ENCODE data around the gene CLCN6. TPM values are rescaled to one million over a fixed set of nuclear protein-coding genes. Genes with fewer than 3 reads are reported as not detected.

CLCN6 gene
- total RNA-seq, 1 experiment from 2014 or later, result 30.4 TPM

- Histone ChIP-seq H3K4me1 (peaks cover 21% of the 10 kb centered on the region), H3K9me3 (no peaks in the 10 kb centered on the region), H3K36me3 (ENCODE audit: control insufficient read depth, insufficient read depth, low read length) (peaks cover 2% of the 10 kb centered on the region; the same call in 1 of the 2 replicates), H3K4me3 (ENCODE audit: low read depth, low read length) (peak overlapping the region; percentile 93), H3K27me3 (replicated peaks; ENCODE audit: control insufficient read depth, insufficient read depth, low read length) (no peaks in the 10 kb centered on the region)
- no peaks in the 10 kb centered on the region for H3K27me3 Mint-ChIP-seq (ENCODE audit: insufficient read depth, unreplicated experiment)
- H3K4me1 Mint-ChIP-seq (ENCODE audit: low read depth, unreplicated experiment), result no peaks in the 10 kb centered on the region
- BruUV-seq (replicated peaks), result TSS peak; percentile 48
- H3K36me3 Mint-ChIP-seq (ENCODE audit: insufficient read depth, unreplicated experiment), result peaks cover 37% of the 10 kb centered on the region
- ChIA-PET CTCF (interaction anchor here (0.7 to 1.5 kb wide), 3 partner anchors 31 to 161 kb away, joined by 3 to 5 read pairs (median 3); no protein-coding TSS in a partner anchor), POLR2A (interaction anchor here (0.5 to 1.8 kb wide), 6 partner anchors 19 to 152 kb away, joined by 3 to 31 read pairs (median 4); partner anchors contain the start of gene FBXO44)
- intact Hi-C loops (cut with micrococcal nuclease; ENCODE audit: unreplicated experiment), result loop anchor here (10.0 kb wide), 1 partner anchor 72 kb away; the partner anchor contains the start of gene AGTRAP
- DNase-seq, result no peak
- H3K4me3 Mint-ChIP-seq (ENCODE audit: unreplicated experiment), result peak overlapping the region; percentile 96
- TF ChIP-seq CTCF (IDR thresholded peaks at IDR 0.05; ENCODE audit: insufficient read depth in 1 of 2, low read depth in 1 of 2, low read length in 1 of 2, severe bottlenecking in 1 of 2, unreplicated experiment in 1 of 2), result no peak
- H3K9me3 Mint-ChIP-seq (ENCODE audit: unreplicated experiment), result no peaks in the 10 kb centered on the region
- H3K27ac Mint-ChIP-seq (ENCODE audit: unreplicated experiment), result peak overlapping the region; percentile 94
Observed at GRCh38 chr1:11806307-11806936, 431 bp downstream of the CLCN6 start.

GRCh38 chr1:11807133-11807532 lies 1.1 kb downstream of the CLCN6 start:
- no peaks in the 10 kb centered on the region for H3K4me1 Mint-ChIP-seq (ENCODE audit: low read depth, unreplicated experiment)
- ChIA-PET POLR2A (interaction anchor here (0.5 to 1.8 kb wide), 5 partner anchors 20 to 153 kb away, joined by 3 to 31 read pairs (median 5); partner anchors contain the start of gene FBXO44), CTCF (interaction anchor here (1.5 kb wide), 2 partner anchors 30 to 160 kb away, joined by 3 to 5 read pairs; no protein-coding TSS in a partner anchor)
- Histone ChIP-seq H3K4me3 (ENCODE audit: low read depth, low read length) (peak overlapping the region; percentile 93), H3K27me3 (replicated peaks; ENCODE audit: control insufficient read depth, insufficient read depth, low read length) (no peaks in the 10 kb centered on the region), H3K4me1 (peaks cover 21% of the 10 kb centered on the region), H3K36me3 (ENCODE audit: control insufficient read depth, insufficient read depth, low read length) (peaks cover 2% of the 10 kb centered on the region; the same call in 1 of the 2 replicates), H3K9me3 (no peaks in the 10 kb centered on the region)
- no TSS peak for BruUV-seq (replicated peaks)
- peak overlapping the region; percentile 96 for H3K4me3 Mint-ChIP-seq (ENCODE audit: unreplicated experiment)
- DNase-seq, result no peak
- H3K36me3 Mint-ChIP-seq (ENCODE audit: insufficient read depth, unreplicated experiment), result peaks cover 44% of the 10 kb centered on the region
- no peak for TF ChIP-seq CTCF (IDR thresholded peaks at IDR 0.05; ENCODE audit: insufficient read depth in 1 of 2, low read depth in 1 of 2, low read length in 1 of 2, severe bottlenecking in 1 of 2, unreplicated experiment in 1 of 2)
- intact Hi-C loops (cut with micrococcal nuclease; ENCODE audit: unreplicated experiment), result loop anchor here (10.0 kb wide), 1 partner anchor 72 kb away; the partner anchor contains the start of gene AGTRAP
- peak overlapping the region; percentile 94 for H3K27ac Mint-ChIP-seq (ENCODE audit: unreplicated experiment)
- H3K9me3 Mint-ChIP-seq (ENCODE audit: unreplicated experiment), result no peaks in the 10 kb centered on the region
- no peaks in the 10 kb centered on the region for H3K27me3 Mint-ChIP-seq (ENCODE audit: insufficient read depth, unreplicated experiment)

GRCh38 chr1:11813021-11813420 lies 7.0 kb downstream of the CLCN6 start:
- H3K4me1 Mint-ChIP-seq (ENCODE audit: low read depth, unreplicated experiment), result no peaks in the 10 kb centered on the region
- H3K36me3 Mint-ChIP-seq (ENCODE audit: insufficient read depth, unreplicated experiment), result peaks cover 41% of the 10 kb centered on the region
- TF ChIP-seq CTCF (IDR thresholded peaks at IDR 0.05; ENCODE audit: insufficient read depth in 1 of 2, low read depth in 1 of 2, low read length in 1 of 2, severe bottlenecking in 1 of 2, unreplicated experiment in 1 of 2), result no peak
- intact Hi-C loops (cut with micrococcal nuclease; ENCODE audit: unreplicated experiment), result no loop called here
- H3K27me3 ChIP-seq (replicated peaks; ENCODE audit: control insufficient read depth, insufficient read depth, low read length), result no peaks in the 10 kb centered on the region
- POLR2A ChIA-PET, result no interaction called here
- H3K27ac Mint-ChIP-seq (ENCODE audit: unreplicated experiment), result no peak overlapping the region
- no TSS peak for BruUV-seq (replicated peaks)
- no peaks in the 10 kb centered on the region for H3K27me3 Mint-ChIP-seq (ENCODE audit: insufficient read depth, unreplicated experiment)
- H3K9me3 ChIP-seq, result no peaks in the 10 kb centered on the region
- CTCF ChIA-PET, result no interaction called here
- H3K36me3 ChIP-seq (ENCODE audit: control insufficient read depth, insufficient read depth, low read length), result peaks cover 2% of the 10 kb centered on the region; the same call in 1 of the 2 replicates
- no peaks in the 10 kb centered on the region; the same call in 1 of the 2 replicates for H3K4me1 ChIP-seq
- H3K4me3 ChIP-seq (ENCODE audit: low read depth, low read length), result no peak overlapping the region
- no peaks in the 10 kb centered on the region for H3K9me3 Mint-ChIP-seq (ENCODE audit: unreplicated experiment)
- no peak overlapping the region for H3K4me3 Mint-ChIP-seq (ENCODE audit: unreplicated experiment)
- no peak for DNase-seq

Measured in Caco-2 (cell line).